NOMO-1 (cell line): ENCODE results near the gene IL1B.
"Not testable (repeated sequence)": the region's sequence is repeated elsewhere in the genome, so short reads cannot be mapped to it uniquely, and the experiment has no call there.

ENCODE experiments used
- DNase-seq, 2 experiments: peaks; one replicate each; lab custom pipeline; 2025; ENCODE audit not compliant: unreplicated experiment in 2 of 2; lab: John Stamatoyannopoulos, UW

IL1B gene

DNA sequence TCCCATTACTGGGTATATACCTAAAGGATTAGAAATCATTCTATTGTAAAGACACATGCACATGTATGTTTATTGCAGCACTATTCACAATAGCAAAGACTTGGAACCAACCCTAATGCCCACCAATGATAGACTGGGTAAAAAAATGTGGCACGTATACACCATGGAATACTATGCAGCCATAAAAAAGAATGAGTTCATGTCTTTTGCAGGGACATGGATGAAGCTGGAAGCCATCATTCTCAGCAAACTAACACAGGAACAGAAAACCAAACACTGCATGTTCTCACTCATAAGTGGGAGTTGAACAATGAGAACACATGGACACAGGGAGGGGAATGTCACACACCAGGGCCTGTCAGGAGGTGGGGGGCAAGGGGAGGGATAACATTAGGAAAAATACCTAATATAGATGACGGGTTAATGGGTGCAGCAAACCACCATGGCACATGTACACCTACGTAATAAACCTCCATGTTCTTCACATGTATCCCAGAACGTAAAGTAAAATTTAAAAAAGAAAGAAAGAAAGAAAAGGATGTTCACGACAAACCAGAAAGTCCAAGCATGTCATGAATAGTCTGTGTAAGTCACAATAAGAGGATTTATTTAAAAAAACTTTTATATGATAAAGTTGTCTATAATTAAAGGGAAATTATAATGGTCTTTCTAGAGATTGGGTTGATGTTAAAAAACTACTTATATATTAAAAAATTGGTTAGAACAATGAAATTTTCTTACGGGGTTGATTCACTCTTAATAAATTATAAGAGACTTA, 23.0 kb upstream of the IL1B start:
- not testable (repeated sequence) for DNase-seq

DNA sequence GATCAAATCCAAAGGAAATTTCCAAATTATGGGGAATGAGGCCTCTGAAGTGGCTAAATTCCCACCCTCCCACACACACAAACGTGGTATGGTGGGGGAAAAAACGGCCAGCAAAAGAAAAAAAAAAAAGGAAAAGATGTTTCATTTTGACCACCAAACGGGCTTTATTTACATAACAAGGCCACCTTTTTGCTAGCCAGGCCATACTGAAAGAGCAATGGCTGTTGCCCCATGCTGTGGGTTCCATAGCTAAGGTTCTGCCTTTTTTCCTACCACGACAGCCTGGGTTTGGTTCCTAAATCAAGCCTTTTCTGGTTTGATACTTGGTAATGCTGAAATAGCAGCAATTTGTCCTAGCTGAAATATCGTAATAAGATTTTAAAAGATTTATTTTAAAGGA, 14.0 kb upstream of the IL1B start:
- DNase-seq = no peak

DNA sequence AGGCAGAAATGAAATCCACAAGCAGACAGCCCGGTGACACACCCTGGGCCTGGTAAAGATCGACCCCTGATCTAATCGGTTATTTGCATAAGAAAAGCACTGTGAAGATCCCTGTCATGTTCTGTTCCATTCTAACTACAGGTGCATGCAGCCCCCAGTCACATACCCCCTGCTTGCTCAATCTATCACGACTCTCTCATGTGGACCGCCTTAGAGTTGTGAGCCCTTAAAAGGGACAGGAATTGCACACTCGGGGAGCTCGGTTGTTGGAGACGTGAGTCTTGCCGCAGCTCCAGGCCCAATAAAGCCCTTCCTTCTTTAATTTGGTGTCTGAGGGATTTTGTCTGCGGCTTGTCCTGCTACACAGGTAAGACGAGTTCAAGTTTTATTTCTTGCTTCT, 13.4 kb upstream of the IL1B start:
- DNase-seq = no peak

DNA sequence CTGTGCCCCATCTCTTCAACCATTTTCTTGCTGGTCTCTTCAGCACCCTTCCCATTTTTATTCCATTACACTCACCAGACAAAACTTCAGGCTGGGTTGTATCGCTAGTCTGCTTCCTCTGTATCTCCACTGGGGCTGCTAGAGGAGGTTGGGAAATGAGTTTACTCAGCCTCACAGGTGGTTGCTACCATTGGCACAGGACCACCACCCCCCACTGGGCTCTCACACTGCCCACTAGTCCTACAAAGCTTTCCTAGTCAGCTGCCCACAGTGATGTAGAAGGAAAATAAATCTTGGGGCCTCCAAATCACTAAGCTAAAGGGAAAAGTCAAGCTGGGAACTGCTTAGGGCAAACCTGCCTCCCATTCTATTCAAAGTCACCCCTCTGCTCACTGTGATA, 12.3 kb upstream of the IL1B start:
- DNase-seq = no peak

DNA sequence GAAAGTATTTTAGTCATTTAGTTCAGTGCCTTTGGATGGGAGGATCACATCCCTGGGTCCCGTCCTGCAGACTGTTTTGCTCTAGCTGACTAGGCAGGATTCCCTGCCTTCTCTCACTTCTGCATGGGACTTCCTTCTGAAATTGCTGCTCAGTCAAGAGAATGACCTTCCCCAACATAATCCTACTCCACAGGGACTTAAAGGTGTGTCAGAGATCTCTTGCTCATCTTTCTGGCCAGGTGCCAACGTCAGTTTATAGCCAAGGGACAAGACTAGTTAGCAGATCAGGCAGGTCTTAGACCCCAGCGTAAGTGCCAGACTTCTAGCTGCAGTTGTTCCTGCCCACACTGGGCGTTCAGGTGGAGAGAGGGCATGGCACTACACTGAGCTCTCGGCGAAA, 9.5 kb upstream of the IL1B start:
- no peak for DNase-seq

DNA sequence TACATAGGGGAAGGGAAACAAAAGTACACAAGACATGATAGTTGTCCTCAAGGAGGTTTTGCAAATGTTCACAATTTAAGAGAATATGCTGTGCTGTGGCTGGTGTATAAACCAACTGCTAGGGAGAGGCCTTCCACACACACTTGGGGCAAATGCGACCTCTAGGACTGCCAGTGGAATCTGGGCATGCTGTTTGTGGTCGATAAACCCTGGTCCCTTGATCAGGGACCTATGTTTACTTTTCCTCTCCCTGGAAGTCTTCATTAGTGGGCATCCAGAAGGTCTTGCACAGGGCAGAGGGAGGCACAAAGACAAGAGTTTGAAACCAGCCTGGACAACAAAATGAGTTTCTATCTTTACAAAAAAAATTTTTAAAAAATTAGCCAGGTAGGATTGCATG, 7.3 kb upstream of the IL1B start:
- DNase-seq = no peak

DNA sequence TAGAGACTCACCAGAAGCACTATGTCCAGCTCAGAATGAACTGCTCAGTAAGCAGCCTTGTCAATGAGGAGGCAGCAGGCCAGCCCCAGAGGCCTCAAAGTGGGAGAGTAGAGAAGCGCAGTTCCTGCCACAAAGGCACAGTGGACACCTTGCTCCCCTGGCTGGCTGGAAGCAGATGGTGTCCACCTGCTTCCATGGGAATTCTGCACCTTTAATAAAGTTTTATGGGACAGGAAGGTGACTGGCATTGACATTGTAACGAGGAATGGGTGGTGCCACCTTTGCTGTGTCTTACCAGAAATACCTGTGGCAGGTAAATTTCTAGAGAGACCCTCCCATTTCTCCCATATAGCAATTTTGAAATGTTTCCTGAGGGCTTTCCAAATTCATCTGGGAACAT, 6.7 kb upstream of the IL1B start:
- no peak for DNase-seq

DNA sequence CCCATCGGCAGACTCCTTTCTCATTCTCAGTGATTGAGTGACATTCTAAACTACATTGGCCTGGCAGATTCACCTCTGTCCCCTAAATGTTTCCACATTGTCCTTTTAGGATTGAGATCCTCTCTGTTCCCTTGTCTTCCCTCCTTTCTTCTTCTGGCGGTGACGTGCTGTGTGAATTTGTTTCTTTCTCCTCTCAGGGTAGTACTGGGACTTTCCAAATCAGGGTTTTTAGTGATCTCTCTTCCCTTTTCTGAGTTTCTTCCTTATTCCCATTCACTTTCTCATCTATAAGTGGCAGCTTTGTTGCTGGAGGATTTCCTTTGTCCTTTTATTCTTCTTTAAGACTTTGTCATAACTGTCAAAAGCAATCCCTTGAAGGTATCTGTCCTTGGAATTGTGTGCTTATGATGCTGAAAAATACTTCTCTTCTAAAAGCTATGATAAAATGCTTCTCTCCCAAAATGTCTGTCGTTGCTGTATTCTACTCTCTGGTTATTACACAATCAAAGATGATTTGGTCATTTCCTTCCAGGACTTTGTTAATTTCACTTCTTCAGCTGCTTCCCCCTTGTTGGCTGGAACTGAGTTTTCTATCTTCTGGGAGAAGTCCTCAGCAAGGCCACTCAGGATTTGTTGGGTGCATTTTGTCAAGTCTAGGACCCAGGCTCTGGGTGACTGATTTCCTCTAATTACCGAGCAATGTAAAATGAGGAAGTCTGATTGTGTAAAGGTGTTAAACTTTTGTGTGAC, 4.9 kb upstream of the IL1B start:
- DNase-seq = peak; percentile 50 to 92

DNA sequence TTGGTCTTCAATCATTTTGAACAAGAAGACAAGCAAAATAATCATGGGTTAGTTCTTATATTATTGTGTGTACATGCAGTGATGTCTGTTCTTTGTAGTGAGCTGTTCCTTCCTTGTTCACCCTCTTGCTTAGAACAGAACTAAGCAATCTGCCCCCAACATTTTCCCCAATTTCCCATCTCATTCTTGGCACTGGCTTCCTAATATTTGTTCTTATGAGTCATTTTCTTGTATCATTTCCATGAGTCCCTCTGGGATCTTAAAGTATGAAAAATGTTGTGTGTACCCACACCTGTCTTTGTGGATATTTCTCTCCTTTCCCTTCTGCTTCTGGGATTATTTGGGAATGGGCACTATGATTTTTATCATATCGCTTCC, 3.5 kb upstream of the IL1B start:
- no peak for DNase-seq

DNA sequence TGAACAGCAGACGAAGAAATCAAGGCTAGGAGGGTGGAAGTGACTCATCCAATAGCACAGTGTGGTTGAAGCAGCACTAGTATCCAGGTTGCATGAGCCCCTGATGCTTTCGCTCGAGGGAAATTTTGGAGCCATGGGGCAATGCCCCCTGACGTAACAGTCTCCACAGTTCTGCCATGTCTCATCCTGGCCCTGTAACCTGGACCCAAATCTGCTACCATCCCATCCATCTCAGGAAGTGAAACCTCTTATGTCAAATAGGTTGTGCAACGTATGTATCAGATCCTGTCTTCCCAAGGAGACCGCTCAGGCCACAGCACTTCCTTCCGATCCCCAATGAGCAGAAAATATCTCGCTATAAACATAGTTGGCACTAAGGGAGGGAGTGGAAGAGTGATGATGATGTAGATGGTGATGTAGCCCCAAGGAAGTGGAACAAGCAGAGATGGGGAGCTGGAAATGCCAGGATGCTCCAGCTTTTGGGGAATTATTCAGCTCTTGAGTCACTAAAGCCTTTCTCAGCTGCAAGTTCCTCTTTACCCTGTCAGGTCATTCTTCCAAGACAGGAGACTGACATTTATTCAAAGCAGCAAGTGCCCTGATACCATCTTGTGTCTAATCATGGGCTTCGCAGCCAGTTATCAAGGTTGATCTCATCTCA, 3.0 kb upstream of the IL1B start:
- peak; percentile 76 to 88 for DNase-seq

DNA sequence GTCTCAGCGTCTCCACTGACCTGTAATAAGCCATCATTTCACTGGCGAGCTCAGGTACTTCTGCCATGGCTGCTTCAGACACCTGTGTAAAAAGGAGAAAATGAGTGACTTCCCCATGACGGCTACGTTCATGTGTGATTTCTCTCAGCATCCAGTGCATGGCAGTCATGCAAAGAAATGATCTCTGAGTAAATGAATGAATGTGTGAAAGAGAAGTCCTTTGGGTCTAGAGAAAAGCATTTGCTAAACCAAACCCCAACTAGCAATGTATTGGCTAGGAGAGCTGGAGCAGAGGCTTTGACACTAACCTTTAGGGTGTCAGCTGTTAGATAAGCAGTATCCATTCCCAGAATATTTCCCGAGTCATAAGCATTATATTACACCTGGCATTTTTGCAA, 417 bp downstream of the IL1B start:
- DNase-seq = peak in 1 of 2 experiments; percentile 31

DNA sequence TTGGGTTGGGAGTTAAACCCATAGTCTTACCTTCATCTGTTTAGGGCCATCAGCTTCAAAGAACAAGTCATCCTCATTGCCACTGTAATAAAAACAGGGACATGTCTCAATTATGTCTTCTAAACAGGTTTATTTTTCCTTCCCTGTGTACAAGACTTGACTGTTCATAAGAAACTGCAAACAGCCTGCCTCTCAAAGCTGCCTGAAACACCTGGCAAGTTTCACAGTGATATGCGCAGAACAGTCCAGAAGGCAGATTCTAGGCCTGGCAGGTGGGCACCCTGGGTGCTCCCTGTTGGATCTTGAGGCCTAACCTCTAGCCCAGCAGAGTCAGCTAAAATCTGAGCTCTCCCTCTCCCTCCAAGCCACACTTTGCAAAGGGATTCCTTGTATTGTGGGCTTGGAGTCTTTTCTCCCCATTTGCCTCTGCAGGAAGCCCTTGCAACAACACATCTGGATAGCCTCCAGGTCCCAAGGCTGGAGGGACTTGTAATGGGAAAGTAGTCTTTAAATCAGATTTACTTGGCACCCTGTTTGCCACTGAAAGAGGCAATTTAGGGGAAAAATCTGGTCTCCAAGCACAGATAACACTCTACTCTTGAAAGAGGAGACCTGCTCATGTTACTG, 930 bp downstream of the IL1B start:
- no peak for DNase-seq

DNA sequence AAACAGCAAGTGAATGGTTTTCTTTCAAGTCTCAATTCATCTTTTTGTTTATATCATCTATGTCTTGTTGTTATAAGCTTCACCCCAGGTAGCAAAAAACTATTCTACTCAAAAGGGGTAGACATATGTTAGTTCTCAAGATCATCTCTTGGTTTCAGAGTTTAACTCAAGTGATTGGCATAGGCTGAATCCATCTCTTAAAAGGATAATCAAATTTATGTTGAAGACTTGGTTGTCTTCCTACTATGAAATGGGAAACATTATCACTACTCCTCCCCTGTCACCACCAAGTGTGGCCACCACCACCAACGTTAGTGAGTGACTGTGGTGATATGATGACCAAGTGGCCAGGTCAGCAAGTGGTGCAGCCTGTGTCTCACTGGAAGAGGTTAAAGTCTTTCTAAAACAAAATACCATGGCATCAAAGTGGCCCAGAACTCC, 1.5 kb downstream of the IL1B start:
- DNase-seq = no peak

DNA sequence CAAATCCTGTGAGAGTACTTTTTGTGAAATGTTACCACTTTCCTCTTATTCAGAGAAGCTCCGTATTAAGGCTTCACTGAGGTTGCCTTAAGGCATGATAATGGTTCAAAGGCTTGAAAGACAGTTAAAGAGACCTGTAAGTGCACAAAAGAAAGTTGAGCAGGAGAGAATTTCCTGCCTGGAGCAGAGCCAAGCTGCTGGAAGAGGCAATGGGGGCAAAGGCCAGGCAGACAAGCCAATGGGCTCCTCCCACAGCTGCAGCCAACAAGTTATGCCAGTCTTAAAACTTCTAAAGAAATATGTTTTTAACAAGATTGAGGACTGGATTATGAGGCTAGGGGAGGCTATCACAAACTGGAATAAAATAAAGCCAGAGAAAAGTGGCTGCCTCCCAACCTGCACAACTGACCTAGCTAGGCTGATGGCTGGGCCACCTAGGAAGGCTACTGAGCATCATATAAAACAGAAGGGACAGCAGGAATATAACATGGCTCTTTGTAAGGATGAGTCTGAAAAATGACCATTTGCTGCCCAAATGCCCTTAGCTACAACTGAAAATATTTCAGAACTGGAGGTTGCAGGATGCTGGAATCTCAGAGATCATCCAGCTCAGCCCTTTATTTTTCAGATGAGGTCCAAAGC, 2.1 kb downstream of the IL1B start:
- DNase-seq = no peak

DNA sequence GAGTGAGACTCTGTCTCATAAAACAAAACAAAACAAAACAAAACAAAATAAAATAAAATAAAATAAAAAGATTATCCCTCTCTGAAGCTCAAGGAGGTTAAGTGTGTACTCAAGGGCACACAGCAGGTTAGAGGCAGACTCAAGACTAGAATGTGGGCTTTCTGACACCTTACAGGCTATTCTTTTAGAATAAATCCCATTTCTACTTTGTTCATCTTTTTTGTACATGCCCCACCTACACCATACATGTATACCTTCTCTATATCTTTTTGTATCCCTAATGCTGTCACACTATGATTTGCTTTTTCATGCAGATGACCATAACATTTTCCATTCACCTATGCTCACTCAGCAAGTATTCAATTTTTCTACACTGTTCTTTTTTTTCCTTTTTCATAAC, 2.6 kb downstream of the IL1B start:
- no peak for DNase-seq

DNA sequence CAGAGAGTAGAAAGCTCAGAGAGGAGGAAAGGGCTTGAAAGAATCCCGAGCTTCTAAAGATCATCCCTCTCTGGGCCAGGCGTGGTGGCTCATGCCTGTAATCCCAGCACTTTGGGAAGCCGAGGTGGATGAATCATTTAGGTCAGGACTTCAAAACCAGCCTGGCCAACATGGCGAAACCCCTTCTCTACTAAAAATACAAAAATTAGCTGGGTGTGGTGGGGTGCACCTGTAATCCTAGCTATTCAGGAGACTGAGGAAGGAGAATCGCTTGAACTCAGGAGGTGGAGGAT, 3.0 kb downstream of the IL1B start:
- not testable (repeated sequence) for DNase-seq

DNA sequence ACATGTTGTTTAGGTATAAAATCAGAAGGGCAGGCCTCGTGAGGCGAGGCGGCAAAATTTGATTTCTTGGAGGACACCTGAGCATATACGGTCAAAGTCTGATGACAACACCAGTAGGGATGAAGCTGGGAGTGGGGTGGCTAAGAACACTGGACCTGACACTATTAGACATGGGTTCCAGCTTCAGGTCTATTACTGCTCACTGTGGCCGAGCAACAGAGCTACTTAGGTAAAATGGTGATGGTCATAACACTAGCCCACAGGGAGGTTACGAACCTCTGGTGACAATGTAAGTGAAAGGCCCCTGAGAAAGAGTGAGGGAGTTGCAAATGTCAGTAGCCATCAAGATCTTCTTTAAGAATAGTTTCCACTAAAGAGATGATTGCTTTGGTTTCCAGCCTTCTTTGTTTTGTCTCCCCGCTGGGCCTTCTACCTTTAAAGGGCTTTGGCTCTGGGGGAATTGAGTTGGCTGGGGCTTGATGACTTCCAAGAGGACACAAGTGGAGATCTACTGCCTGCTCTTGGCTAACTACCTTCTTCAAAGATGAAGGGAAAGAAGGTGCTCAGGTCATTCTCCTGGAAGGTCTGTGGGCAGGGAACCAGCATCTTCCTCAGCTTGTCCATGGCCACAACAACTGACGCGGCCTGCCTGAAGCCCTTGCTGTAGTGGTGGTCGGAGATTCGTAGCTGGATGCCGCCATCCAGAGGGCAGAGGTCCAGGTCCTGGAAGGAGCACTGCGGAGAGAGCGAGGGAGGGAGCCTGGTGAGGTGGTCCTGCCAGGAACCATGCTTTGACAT, 3.5 kb downstream of the IL1B start:
- no peak for DNase-seq

DNA sequence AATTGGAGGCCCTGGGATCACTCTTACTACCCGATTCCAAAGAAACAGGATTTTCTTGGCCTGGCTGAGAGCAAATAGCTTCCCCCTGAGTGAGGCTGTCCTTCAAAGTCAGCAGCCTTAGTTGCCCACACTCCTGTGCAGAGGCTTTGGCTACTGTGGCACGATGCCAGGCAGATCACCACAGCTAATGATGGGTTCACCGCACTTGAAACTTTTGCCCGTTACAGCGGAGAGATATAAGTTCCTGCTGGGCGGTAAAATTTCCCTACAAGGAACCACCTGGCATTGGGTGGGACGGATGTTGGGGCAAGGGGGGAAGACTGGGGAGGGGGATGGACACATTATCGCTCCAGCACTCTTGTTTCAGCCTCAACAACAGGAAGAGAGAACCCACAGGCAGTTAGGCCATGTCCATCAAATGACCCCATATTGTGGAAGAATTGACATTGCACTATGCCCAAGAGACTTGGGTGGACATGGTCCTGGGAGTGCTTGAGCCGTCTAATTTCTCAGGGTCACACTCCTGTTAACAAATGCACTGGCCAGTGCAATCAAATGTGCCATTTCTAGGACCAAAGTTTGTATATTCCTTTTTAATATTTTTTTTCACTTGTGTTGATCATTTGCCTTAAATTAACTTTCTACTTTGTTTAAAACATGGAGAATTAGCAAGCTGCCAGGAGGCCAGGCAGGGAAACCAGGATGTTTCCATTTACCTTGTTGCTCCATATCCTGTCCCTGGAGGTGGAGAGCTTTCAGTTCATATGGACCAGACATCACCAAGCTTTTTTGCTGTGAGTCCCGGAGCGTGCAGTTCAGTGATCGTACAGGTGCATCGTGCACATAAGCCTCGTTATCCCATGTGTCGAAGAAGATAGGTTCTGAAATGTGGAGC, 4.4 kb downstream of the IL1B start:
- DNase-seq = no peak

DNA sequence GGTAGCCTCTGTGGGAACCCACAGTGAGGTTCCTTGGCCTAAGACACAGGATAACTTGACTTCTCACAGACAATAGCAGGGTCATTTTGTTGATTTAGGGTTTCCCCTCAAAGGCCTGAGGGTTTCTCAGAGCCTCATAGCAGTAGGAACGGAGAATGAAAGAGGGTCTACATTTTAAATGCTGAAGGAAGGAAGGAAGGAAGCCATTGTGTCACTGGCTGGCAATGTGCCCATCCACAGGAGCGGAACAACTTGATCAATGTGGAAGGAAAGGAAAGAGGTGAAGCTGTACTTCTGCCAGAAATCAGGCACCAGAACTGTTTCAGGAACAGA, 5.1 kb downstream of the IL1B start:
- no peak for DNase-seq
